A549 (cell line): ENCODE data around the gene BHMT. TPM values are rescaled to one million over a fixed set of nuclear protein-coding genes. Genes with fewer than 3 reads are reported as not detected.

Experiments used
- ATAC-seq, 2 experiments: fragments of 200-7000 bp in 1 of 2; fragments of >200 bp in 1 of 2; cut with Nextera tagmentation in 1 of 2; cut with Tn5 transposase in 1 of 2; 3 replicates each; pipeline versions ENCODE4 v1.8.0 to v1.9.1; 2018 to 2020; ENCODE audit warnings: mild to moderate bottlenecking in 1 of 2, moderate library complexity in 1 of 2
- CTCF ChIA-PET: fragments of 300-600 bp; sonication (Branson Sonifier 250); formaldehyde crosslinking; extraction: SDS; loops from one replicate; lab custom pipeline; 2021; ENCODE audit warnings: antibody characterized with exemption, inconsistent platforms; lab: Yijun Ruan, JAX
- POLR2A ChIA-PET: fragments of 350-600 bp; formaldehyde crosslinking; extraction: SDS; loops from one replicate; lab custom pipeline; 2021; ENCODE audit warnings: antibody characterized with exemption, inconsistent platforms; lab: Yijun Ruan, JAX
- DNase-seq, 2 experiments: peaks; one replicate each; pipeline versions ENCODE4 v3.0.0 to v3.0.0-alpha.2; 2011 to 2016; ENCODE audit warnings: low read depth in 1 of 2, low spot score in 1 of 2
- FAIRE-seq: peaks from 2 replicates; lab custom pipeline; 2011; peaks lifted over from hg19 to GRCh38; lab: Jason Lieb, UNC
- H3K27ac ChIP-seq, 2 experiments: fragments of >200 bp; sonication (Bioruptor Twin); formaldehyde crosslinking; 3 replicates each; pipeline ENCODE4 v1.5.1; 2016 to 2017
- H3K4me1 ChIP-seq: fragments of >200 bp; sonication (Bioruptor Twin); formaldehyde crosslinking; 3 replicates; pipeline ENCODE4 v1.6.1; 2016
- H3K4me2 ChIP-seq: fragments of >200 bp; sonication (Bioruptor Twin); formaldehyde crosslinking; 3 replicates; pipeline ENCODE4 v1.6.1; 2016
- H3K4me3 ChIP-seq: fragments of >200 bp; sonication (Bioruptor Twin); formaldehyde crosslinking; 3 replicates; pipeline ENCODE4 v1.5.1; 2016
- H3K9me3 ChIP-seq: fragments of >200 bp; sonication (Bioruptor Twin); formaldehyde crosslinking; 3 replicates; pipeline ENCODE4 v1.6.1; 2016
- CEBPB ChIP-seq, 2 experiments: fragments of >200 bp in 1 of 2; sonication (Bioruptor Twin) in 1 of 2; formaldehyde crosslinking in 1 of 2; IDR thresholded peaks; 2 replicates each; pipeline ENCODE4 v1.6.1; 2012 to 2016
- CHD2 ChIP-seq: fragments of 150-350 bp; IDR thresholded peaks from 2 replicates; pipeline ENCODE4 v1.6.1; 2014; ENCODE audit warnings: low read length; ENCODE audit not compliant: partially characterized antibody
- CHD4 ChIP-seq: fragments of 200-600 bp; sonication (generic); IDR thresholded peaks from 2 replicates; pipeline ENCODE4 v1.6.1; 2016; ENCODE audit warnings: antibody characterized with exemption, mild to moderate bottlenecking, borderline replicate concordance
- CTCF ChIP-seq: fragments of >200 bp; sonication (Bioruptor Twin); formaldehyde crosslinking; IDR thresholded peaks from 3 replicates; pipeline ENCODE4 v1.5.1; 2016
- E2F6 ChIP-seq: IDR thresholded peaks from 2 replicates; pipeline ENCODE4 v1.6.1; 2012; ENCODE audit warnings: low read depth, borderline replicate concordance
- EHF ChIP-seq: fragments of 250-450 bp; sonication (Bioruptor Pico); IDR thresholded peaks from 2 replicates; pipeline ENCODE4 v1.5.0; 2020; ENCODE audit warnings: mild to moderate bottlenecking
- EHMT2 ChIP-seq: fragments of 200-600 bp; sonication (generic); IDR thresholded peaks from 2 replicates; pipeline ENCODE4 v1.6.1; 2016; ENCODE audit warnings: antibody characterized with exemption, low read depth, mild to moderate bottlenecking, moderate library complexity
- ESRRA ChIP-seq: fragments of 150-350 bp; IDR thresholded peaks from 2 replicates; pipeline ENCODE4 v1.6.1; 2014; ENCODE audit warnings: mild to moderate bottlenecking, low read length, borderline replicate concordance
- FOSB ChIP-seq: fragments of 250-450 bp; sonication (Bioruptor Pico); IDR thresholded peaks from 2 replicates; pipeline ENCODE4 v1.5.0; 2020; ENCODE audit warnings: mild to moderate bottlenecking, moderate library complexity
- HES2 ChIP-seq: fragments of >200 bp; sonication (Bioruptor Twin); formaldehyde crosslinking; IDR thresholded peaks from 2 replicates; pipeline ENCODE4 v1.6.1; 2016
- HOXB5 ChIP-seq: fragments of 250-450 bp; sonication (Bioruptor Pico); IDR thresholded peaks from 2 replicates; pipeline ENCODE4 v1.5.0; 2020; ENCODE audit warnings: mild to moderate bottlenecking, moderate library complexity
- JUN ChIP-seq, 2 experiments: fragments of >200 bp; sonication (Bioruptor Twin); formaldehyde crosslinking; IDR thresholded peaks; 2 replicates in 1 of 2; 3 replicates in 1 of 2; pipeline ENCODE4 v1.6.1; 2016 to 2017
- JUNB ChIP-seq: fragments of >200 bp; sonication (Bioruptor Twin); formaldehyde crosslinking; IDR thresholded peaks from 2 replicates; pipeline ENCODE4 v1.6.1; 2016
- MAFK ChIP-seq: fragments of 450-650 bp; IDR thresholded peaks from 2 replicates; pipeline ENCODE4 v1.6.1; 2014; ENCODE audit not compliant: partially characterized antibody
- MAZ ChIP-seq: fragments of 150-350 bp; IDR thresholded peaks from 2 replicates; pipeline ENCODE4 v1.6.1; 2014; ENCODE audit warnings: antibody characterized with exemption, low read depth, low read length, borderline replicate concordance
- NFE2L2 ChIP-seq: fragments of 150-350 bp; conservative IDR thresholded peaks from 2 replicates; pipeline ENCODE4 v1.6.1; 2014; ENCODE audit warnings: low read length
- RAD21 ChIP-seq, 2 experiments: fragments of >200 bp in 1 of 2; sonication (Bioruptor Twin) in 1 of 2; formaldehyde crosslinking in 1 of 2; IDR thresholded peaks in 1 of 2; conservative IDR thresholded peaks in 1 of 2; 2 replicates in 1 of 2; 3 replicates in 1 of 2; pipeline ENCODE4 v1.6.1; 2012 to 2018; ENCODE audit warnings: inconsistent platforms in 1 of 2
- RARB ChIP-seq: fragments of 250-450 bp; sonication (Bioruptor Pico); IDR thresholded peaks from 2 replicates; pipeline ENCODE4 v1.8.0; 2021; ENCODE audit warnings: mild to moderate bottlenecking, moderate library complexity
- SMC3 ChIP-seq: fragments of >200 bp; sonication (Bioruptor Twin); formaldehyde crosslinking; IDR thresholded peaks from 3 replicates; pipeline ENCODE4 v1.6.1; 2018; ENCODE audit warnings: inconsistent platforms
- ZFP36 ChIP-seq: fragments of 450-650 bp; IDR thresholded peaks from 2 replicates; pipeline ENCODE4 v1.6.1; 2014; ENCODE audit warnings: borderline replicate concordance; ENCODE audit not compliant: partially characterized antibody
- WGBS: methylation state at CpG from one replicate; pipeline ENCODE4 v1.1.6; 2017; ENCODE audit errors: missing lambda C conversion rate; 5-methylcytosine and 5-hydroxymethylcytosine counted together
- polyA plus RNA-seq, 4 experiments: library from polyadenylated mRNA; depleted of rRNA in 3 of 4; stranded (reverse); fragments of >200 nt; fragmentation: RNase III in 1 of 4; extraction: RNeasy Plus Mini Kit Qiagen cat#74134 plus additional on column Dnase treatment in 1 of 4; gene quantifications; 2 replicates in 3 of 4; 3 replicates in 1 of 4; pipeline ENCODE4 v1.2.3, GENCODE V29; 2011 to 2017

BHMT gene
- polyA plus RNA-seq, 2 of the 4 experiments (the other 2 are of a cell fraction): not detected

- no peak within 1 kb of the TSS for H3K4me2 ChIP-seq
- TF ChIP-seq FOSB (CRISPR knock-in tag) (no peak), JUNB (no peak), CHD2 (no peak), E2F6 (no peak), JUN (IDR thresholded peaks at IDR 0.05) (no peak), MAZ (no peak), SMC3 (no peak), RARB (CRISPR knock-in tag) (no peak), HES2 (no peak), CHD4 (no peak), CEBPB (IDR thresholded peaks at IDR 0.05) (no peak), RAD21 (conservative IDR thresholded peaks at IDR 0.05 in 1 of 2, IDR thresholded peaks at IDR 0.05 in 1 of 2) (no peak), CTCF (no peak), ZFP36 (no peak), EHMT2 (no peak), MAFK (no peak), HOXB5 (no peak)
- TF ChIP-seq, all 56 proteins: peak for 0
- H3K27ac ChIP-seq: peak within 1 kb of the TSS in 1 of 2 experiments; percentile 29; a peak in 1 of 6 replicates
- H3K4me3 ChIP-seq: no peak within 1 kb of the TSS
- H3K9me3 ChIP-seq: peaks cover 14% of the 10 kb centered on the region; the same call in 2 of the 3 replicates
- POLR2A ChIA-PET: interaction anchor here (0.7 kb wide), 1 partner anchor 11 kb away, joined by 3 read pairs; no protein-coding TSS in a partner anchor
- DNase-seq (no peak), FAIRE-seq (no peak), ATAC-seq (no peak)
- CTCF ChIA-PET: interaction anchor here (0.9 to 1.3 kb wide), 3 partner anchors 14 to 49 kb away, joined by 3 read pairs; no protein-coding TSS in a partner anchor
- 93% methylated on average over 29 of the region's 79 CpGs for WGBS
- H3K4me1 ChIP-seq: no peaks in the 10 kb centered on the region; the same call in 2 of the 3 replicates
Observed at GRCh38 chr5:79069488-79070349, 41.9 kb upstream of the BHMT start, which contains the start of the genes BHMT2 and DMGDH. BHMT2 (plus strand) TSS chr5:79069767; CDS start chr5:79069783, 16 bp downstream. DMGDH (minus strand) TSS chr5:79069674; CDS start chr5:79069620, 54 bp downstream.

GRCh38 chr5:79070350-79070667 lies 41.3 kb upstream of the BHMT start:
- TF ChIP-seq ESRRA: no peak
- 0 out of 2 replicates have a peak, but pooled peaks have one; percentile 11 for TF ChIP-seq NFE2L2
- TF ChIP-seq EHF (CRISPR knock-in tag): no peak
- H3K4me3 ChIP-seq: no peak overlapping the region
- POLR2A ChIA-PET: interaction anchor here (0.7 kb wide), 1 partner anchor 11 kb away, joined by 3 read pairs; no protein-coding TSS in a partner anchor
- H3K4me2 ChIP-seq: no peak overlapping the region
- no peaks in the 10 kb centered on the region; the same call in 2 of the 3 replicates for H3K4me1 ChIP-seq
- H3K9me3 ChIP-seq: peaks cover 14% of the 10 kb centered on the region; the same call in 2 of the 3 replicates
- no peak for DNase-seq
- H3K27ac ChIP-seq: peak overlapping the region in 1 of 2 experiments; percentile 29; a peak in 1 of 6 replicates
- FAIRE-seq: no peak
- WGBS: 66% methylated on average over 9 of the region's 9 CpGs
- CTCF ChIA-PET: interaction anchor here (0.6 to 1.0 kb wide), 4 partner anchors 13 to 1290 kb away, joined by 3 read pairs; no protein-coding TSS in a partner anchor
- no peak for ATAC-seq
